ENCODE measurements around the gene TNNT2. TPM values are rescaled to one million over a fixed set of nuclear protein-coding genes. Genes with fewer than 3 reads are reported as not detected.

TNNT2 gene
- total and polyA plus RNA-seq, 2 of the 13 experiments (the other 11 are each of a cell fraction or from before 2014, with no cell fraction given) = 0.20 to 0.63 TPM

DNA sequence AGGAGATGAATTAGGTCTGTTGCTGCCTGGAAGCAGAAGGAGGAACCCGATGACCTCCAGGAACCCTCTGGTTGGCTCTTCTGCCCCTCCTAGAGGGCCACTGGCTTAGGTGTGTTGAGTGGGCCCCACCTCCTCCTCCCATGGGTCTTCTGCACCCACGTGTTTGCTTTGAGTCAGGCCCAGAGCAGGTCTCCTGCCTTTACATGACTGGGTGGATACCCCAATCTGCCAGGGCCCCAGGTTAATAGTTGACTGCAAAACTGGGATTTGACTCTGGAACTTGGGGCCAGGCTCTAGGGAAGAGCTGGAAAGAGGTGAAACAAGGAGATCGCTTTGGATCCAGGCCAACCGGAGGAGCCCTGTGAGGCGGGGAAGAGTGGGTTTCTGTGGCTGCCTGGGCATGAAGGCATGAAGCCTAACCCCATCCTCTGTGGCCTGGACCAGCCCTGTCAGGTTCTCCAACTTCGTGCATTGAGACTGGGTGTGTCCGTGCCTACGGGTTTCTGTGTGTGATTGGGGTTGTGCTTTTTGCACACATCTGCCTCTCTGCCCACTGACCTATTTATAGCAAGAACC lies 29.4 kb upstream of the TNNT2 start (continued):
- TF ChIP-seq PRDM15 (CRISPR knock-in tag; IDR thresholded peaks at IDR 0.05) (0 out of 2 replicates have a peak, but pooled peaks have one; percentile 63), MIER2 (CRISPR knock-in tag; IDR thresholded peaks at IDR 0.05) (no peak), HNF1B (CRISPR knock-in tag; IDR thresholded peaks at IDR 0.05) (0 out of 2 replicates have a peak, but pooled peaks have one; percentile 30), ZNF644 (CRISPR knock-in tag; IDR thresholded peaks at IDR 0.05; ENCODE audit: low read depth) (0 out of 2 replicates have a peak, but pooled peaks have one; percentile 25), ZNF710 (CRISPR knock-in tag; IDR thresholded peaks at IDR 0.05; ENCODE audit: borderline replicate concordance) (no peak), SOX6 (IDR thresholded peaks at IDR 0.05) (no peak), SOX6 (CRISPR knock-in tag; IDR thresholded peaks at IDR 0.05) (0 out of 2 replicates have a peak, but pooled peaks have one; percentile 11), HOXA3 (CRISPR knock-in tag; IDR thresholded peaks at IDR 0.05) (0 out of 2 replicates have a peak, but pooled peaks have one; percentile 21), GATAD2A (CRISPR knock-in tag; IDR thresholded peaks at IDR 0.05) (0 out of 2 replicates have a peak, but pooled peaks have one; percentile 37), NR2F6 (IDR thresholded peaks at IDR 0.05) (no peak), NR2F6 (CRISPR knock-in tag; IDR thresholded peaks at IDR 0.05) (peak; percentile 10; the same call in 1 of the 2 replicates), HIVEP1 (CRISPR knock-in tag; IDR thresholded peaks at IDR 0.05) (0 out of 2 replicates have a peak, but pooled peaks have one; percentile 27), SAP130 (CRISPR knock-in tag; IDR thresholded peaks at IDR 0.05; ENCODE audit: low read depth) (peak; percentile 42; the same call in 1 of the 2 replicates), MAX (IDR thresholded peaks at IDR 0.05) (peak; percentile 44; the same call in 1 of the 2 replicates)
- TF ChIP-seq, protein P1, sequence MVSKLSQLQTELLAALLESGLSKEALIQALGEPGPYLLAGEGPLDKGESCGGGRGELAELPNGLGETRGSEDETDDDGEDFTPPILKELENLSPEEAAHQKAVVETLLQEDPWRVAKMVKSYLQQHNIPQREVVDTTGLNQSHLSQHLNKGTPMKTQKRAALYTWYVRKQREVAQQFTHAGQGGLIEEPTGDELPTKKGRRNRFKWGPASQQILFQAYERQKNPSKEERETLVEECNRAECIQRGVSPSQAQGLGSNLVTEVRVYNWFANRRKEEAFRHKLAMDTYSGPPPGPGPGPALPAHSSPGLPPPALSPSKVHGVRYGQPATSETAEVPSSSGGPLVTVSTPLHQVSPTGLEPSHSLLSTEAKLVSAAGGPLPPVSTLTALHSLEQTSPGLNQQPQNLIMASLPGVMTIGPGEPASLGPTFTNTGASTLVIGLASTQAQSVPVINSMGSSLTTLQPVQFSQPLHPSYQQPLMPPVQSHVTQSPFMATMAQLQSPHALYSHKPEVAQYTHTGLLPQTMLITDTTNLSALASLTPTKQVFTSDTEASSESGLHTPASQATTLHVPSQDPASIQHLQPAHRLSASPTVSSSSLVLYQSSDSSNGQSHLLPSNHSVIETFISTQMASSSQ (IDR thresholded peaks at IDR 0.05; ENCODE audit: low read depth) = no peak
- TF ChIP-seq, protein P1 (CRISPR knock-in tag; IDR thresholded peaks at IDR 0.05; ENCODE audit: borderline replicate concordance) = 0 out of 2 replicates have a peak, but pooled peaks have one; percentile 29
